ENCODE data around the gene ANKRD52. TPM values are rescaled to one million over a fixed set of nuclear protein-coding genes. Genes with fewer than 3 reads are reported as not detected.

The ANKRD52 gene
- total and polyA plus RNA-seq, 2 donors (not counting 3 experiments of a cell fraction or from before 2014, with no cell fraction given): 30.8 to 62.0 TPM

DNA sequence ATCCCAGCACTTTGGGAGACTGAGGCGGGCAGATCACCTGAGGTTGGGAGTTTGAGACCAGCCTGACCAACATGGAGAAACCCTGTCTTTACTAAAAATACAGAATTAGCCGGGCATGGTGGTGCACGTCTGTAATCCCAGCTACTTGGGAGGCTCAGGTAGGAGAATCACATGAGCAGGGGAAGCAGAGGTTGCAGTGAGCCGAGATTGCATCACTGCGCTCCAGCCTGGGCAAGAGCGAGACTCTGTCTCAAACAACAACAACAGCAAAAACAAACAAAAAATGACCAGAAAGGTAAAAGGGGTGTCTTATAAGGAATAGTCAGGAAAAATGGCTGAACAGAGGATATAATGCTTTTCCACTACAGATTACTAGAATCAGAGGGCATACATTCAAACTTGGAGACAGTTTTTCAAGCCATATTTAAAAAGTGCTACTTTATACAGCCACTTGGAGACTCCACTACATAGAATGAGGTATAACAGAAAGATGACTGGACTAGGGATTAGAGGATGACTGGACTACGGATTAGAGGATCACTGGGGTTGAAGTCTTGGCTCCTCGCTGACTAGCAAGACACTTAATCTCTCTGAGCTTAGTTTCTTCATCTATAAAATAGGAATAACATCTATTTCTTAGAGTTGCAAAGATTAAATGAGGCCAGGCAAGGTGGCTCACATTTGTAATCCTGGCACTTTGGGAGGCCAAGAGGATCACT is 46.8 kb upstream of the ANKRD52 start:
- ChIA-PET CTCF (interaction anchor here (1.6 kb wide), 1 partner anchor 159 kb away, joined by 4 read pairs; no protein-coding TSS in a partner anchor), POLR2A (no interaction called here)
- Histone ChIP-seq H3K9me1 (replicated peaks; ENCODE audit: control insufficient read depth, extremely low read depth, insufficient read depth, low read length) (no peaks in the 10 kb centered on the region), H3K27me3 (ENCODE audit: control insufficient read depth in 2 of 2, insufficient read depth in 2 of 2, low read length in 2 of 2) (no peaks in the 10 kb centered on the region), H3K4me3 (replicated peaks in 1 of 3; ENCODE audit: insufficient read depth in 1 of 3, low read depth in 1 of 3, low read length in 3 of 3) (no peak overlapping the region), H3K9ac (replicated peaks; ENCODE audit: extremely low read depth, insufficient read depth, low read length) (no peak overlapping the region), H3K4me1 (ENCODE audit: control insufficient read depth, extremely low read depth, insufficient read depth, low read length) (peaks cover 7% of the 10 kb centered on the region), H2AFZ (ENCODE audit: low read depth, low read length) (no peak overlapping the region), H3K9me3 (replicated peaks; ENCODE audit: control insufficient read depth, insufficient read depth, low read length) (no peaks in the 10 kb centered on the region), H3K4me2 (ENCODE audit: insufficient read depth, low read length) (no peak overlapping the region), H3K36me3 (ENCODE audit: control insufficient read depth in 2 of 2, extremely low read depth in 1 of 2, insufficient read depth in 2 of 2, low read length in 2 of 2) (peaks cover 4 to 5% of the 10 kb centered on the region in 2 experiments), H3K27ac (ENCODE audit: insufficient read depth, low read depth, low read length) (no peak overlapping the region), H3K79me2 (ENCODE audit: control insufficient read depth, insufficient read depth, low read length) (no peaks in the 10 kb centered on the region), H4K20me1 (replicated peaks; ENCODE audit: control insufficient read depth, extremely low read depth, insufficient read depth, low read length) (no peaks in the 10 kb centered on the region)
- no peak for FAIRE-seq
- no TSS peak for BruUV-seq (replicated peaks)
- dilution Hi-C loops (cut with MboI; ENCODE audit: extremely low pct_ligation_motif_present, low sequenced_read_pairs): no loop called here
- intact Hi-C loops (cut with micrococcal nuclease): no loop called here
- TF ChIP-seq JUN (IDR thresholded peaks at IDR 0.05; ENCODE audit: borderline replicate concordance, insufficient read depth, insufficient read length, low read depth) (no peak), MYC (IDR thresholded peaks at IDR 0.05; ENCODE audit: low read depth, low read length) (no peak), FOS (IDR thresholded peaks at IDR 0.05; ENCODE audit: borderline replicate concordance, insufficient read depth, low read length) (no peak), POLR2A (IDR thresholded peaks at IDR 0.05; ENCODE audit: low read depth, low read length) (no peak), POLR2AphosphoS5 (IDR thresholded peaks at IDR 0.05; ENCODE audit: insufficient read depth, low read depth, low read length) (no peak)
- TF ChIP-seq, protein P1, sequence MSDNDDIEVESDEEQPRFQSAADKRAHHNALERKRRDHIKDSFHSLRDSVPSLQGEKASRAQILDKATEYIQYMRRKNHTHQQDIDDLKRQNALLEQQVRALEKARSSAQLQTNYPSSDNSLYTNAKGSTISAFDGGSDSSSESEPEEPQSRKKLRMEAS (IDR thresholded peaks at IDR 0.05; ENCODE audit: insufficient read depth, insufficient read length): no peak
- TF ChIP-seq, protein P2, sequence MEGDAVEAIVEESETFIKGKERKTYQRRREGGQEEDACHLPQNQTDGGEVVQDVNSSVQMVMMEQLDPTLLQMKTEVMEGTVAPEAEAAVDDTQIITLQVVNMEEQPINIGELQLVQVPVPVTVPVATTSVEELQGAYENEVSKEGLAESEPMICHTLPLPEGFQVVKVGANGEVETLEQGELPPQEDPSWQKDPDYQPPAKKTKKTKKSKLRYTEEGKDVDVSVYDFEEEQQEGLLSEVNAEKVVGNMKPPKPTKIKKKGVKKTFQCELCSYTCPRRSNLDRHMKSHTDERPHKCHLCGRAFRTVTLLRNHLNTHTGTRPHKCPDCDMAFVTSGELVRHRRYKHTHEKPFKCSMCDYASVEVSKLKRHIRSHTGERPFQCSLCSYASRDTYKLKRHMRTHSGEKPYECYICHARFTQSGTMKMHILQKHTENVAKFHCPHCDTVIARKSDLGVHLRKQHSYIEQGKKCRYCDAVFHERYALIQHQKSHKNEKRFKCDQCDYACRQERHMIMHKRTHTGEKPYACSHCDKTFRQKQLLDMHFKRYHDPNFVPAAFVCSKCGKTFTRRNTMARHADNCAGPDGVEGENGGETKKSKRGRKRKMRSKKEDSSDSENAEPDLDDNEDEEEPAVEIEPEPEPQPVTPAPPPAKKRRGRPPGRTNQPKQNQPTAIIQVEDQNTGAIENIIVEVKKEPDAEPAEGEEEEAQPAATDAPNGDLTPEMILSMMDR (IDR thresholded peaks at IDR 0.05; ENCODE audit: extremely low read depth in 1 of 2, insufficient read depth in 1 of 2, low read depth in 1 of 2, low read length in 2 of 2): no peak
- DNase-seq (ENCODE audit: low read depth, low spot score): no peak
